Central memory CD4-positive, alpha-beta T cell (primary cell): ENCODE data around the gene DOCK6.
"Not testable (repeated sequence)": the region's sequence is repeated elsewhere in the genome, so short reads cannot be mapped to it uniquely, and the experiment has no call there.

ENCODE experiments used
- DNase-seq: peaks from one replicate; pipeline ENCODE4 v3.0.0; 2022

Gene DOCK6

DNA sequence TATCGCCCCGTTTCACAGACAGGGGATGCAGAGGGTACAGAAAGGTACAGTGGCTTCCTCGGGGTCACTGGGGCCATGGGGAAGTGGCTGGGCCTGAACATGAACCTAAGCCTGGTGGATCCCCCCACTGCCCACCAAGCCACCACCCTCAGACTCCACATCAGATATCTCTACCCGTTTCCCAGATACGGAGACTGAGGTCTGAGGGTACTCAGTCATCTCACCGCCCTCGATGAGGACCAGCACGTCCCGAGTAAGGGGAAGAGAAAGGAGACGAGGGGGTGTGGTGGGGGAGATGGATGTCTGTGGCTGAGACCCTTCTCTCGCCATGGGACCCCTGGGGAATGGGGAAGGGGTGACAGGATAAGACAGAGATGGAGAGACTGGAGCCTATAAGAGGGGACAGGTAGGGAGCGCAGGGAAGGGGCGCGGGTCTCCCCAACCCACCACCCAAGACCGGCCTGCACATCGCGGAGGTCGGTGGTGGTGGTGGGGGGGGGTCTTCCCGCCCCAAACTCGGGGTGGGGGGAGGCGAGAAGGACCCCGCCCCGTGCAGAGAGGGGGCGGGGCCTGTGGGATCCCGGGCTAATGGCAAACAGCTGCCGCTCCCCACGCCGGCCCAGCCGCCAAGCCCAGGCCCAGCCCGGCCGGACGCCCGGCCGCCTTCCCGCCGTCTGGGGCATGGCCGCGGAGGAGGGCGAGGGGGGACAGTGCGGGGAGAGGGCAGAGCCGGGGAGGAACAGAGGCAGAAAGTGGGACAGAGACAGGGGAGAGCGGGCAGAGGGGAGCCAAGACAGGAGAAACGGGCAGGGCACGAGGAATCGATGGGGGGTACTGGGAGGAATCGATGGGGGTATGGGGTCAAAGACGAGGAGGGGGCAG is 65.7 kb downstream of the DOCK6 start:
- DNase-seq = no peak

GRCh38 chr19:11195681-11196080 is 66.6 kb downstream of the DOCK6 start:
- no peak for DNase-seq

GRCh38 chr19:11194656-11195558 is 67.4 kb downstream of the DOCK6 start:
- no peak for DNase-seq

GRCh38 chr19:11194173-11194572 is 68.2 kb downstream of the DOCK6 start:
- DNase-seq = no peak

GRCh38 chr19:11192957-11193939 is 69.1 kb downstream of the DOCK6 start:
- no peak for DNase-seq

DNA sequence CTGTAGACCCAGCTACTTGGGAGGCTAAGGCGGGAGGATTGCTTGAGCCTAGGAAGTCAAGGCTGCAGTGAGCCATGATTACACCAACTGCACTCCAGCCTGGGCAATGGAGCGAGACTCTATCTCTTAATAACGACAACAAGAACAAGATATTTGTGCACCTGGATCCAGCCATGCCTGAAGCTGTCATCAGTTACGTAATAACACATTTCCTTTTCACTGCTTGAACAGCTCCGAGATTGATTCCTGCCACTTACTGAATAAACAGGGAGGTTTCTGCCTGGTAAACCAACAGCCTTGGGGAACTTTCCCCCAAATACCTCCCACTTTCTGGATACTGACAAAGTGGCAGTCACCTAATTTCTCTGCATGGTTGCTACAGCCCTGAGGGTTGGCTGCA is 70.4 kb downstream of the DOCK6 start:
- no peak for DNase-seq

DNA sequence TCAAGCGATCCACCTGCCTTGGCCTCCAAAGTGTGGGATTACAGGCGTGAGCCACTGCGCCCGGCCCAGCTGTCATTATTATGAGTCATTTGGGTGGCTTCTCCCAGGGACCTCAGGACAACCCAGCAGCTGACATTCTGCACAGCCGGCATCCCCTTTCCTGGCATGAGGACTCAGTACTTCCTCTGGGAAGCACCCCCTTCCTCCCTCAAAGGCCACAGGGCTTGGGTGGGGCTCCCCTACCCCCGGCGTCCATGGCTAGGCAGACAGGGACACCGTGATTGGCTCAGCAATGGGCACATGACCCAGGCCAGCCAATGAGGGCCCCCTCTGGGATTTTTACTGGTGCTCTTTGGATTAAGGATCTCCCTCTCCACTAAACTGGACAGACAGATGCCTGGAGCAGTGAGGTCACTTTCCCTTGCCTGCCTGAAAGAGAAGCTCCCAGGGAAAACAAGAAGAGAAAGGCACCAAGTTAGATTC is 71.0 kb downstream of the DOCK6 start:
- DNase-seq = no peak

GRCh38 chr19:11190501-11190900 is 71.8 kb downstream of the DOCK6 start:
- DNase-seq = no peak

GRCh38 chr19:11187441-11187840 is 74.9 kb downstream of the DOCK6 start:
- no peak for DNase-seq

DNA sequence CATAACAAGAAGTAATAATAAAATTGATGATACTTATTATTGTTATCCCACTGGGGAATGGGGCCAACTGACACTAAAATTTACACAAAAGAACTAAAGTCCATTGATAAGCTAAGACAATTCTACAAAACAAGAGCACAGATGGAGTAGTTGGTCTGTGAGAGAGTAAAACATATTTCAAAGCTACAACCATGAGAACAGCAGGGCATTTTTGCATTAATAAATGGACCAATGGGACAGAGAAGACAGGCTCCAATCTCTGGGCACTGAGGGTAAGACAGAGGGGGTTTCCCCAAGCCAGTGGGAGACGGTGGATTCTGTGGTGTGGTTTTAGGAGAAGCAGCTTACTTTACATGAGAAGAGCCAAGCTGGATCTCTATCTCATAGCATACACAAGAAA is 79.3 kb downstream of the DOCK6 start:
- DNase-seq = no peak

DNA sequence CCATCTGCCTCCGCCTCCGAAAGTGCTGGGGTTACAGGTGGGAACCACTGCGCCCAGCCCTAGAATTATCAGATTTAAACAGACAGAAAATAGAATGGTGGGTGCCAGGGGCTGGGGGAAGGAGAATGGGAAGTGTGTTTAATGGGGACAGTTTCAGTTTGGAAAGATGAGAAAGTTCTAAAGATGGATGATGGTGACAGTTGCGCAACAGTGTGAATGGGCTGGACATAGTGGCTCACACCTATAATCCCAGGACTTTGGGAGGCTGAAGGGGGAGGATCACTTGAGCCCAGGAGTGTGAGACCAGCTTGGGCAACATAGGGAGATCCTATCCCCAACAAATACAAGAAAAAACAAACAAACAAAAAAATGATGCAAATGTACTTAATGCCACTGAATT is 80.8 kb downstream of the DOCK6 start:
- DNase-seq = no peak

DNA sequence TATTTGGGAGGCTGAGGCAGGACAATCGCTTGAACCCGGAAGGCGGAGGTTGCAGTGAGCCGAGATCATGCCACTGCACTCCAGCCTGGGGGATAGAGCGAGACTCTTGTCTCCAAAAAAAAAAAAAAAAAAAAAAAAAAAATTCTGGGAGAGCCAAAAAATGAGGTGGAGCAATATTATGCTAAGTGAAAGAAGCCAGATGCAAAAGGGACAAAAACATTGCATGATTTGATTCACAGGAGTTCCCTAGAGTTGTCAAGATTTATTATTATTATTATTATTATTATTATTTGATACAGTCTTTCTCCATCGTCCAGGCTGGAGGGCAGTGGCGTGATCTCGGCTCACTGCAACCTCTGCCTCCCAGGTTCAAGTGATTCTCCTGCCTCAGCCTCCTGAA is 81.3 kb downstream of the DOCK6 start:
- not testable (repeated sequence) for DNase-seq

GRCh38 chr19:11180346-11180745 is 82.0 kb downstream of the DOCK6 start:
- DNase-seq = no peak

GRCh38 chr19:11179716-11180297 is 82.5 kb downstream of the DOCK6 start:
- DNase-seq = no peak

DNA sequence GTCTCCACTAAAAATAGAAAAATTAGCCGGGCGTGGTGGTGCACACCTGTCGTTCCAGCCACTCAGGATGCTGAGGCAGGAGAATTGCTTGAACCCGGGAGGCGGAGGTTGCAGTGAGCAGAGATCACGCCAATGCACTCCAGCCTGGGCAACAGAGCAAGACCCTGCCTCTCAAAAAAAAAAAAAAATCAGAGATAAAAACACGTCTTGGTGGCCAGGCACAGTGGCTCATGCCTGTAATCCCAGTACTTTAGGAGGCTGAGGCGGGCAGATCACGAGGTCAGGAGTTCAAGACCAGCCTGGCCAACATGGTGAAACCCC is 83.2 kb downstream of the DOCK6 start:
- not testable (repeated sequence) for DNase-seq

DNA sequence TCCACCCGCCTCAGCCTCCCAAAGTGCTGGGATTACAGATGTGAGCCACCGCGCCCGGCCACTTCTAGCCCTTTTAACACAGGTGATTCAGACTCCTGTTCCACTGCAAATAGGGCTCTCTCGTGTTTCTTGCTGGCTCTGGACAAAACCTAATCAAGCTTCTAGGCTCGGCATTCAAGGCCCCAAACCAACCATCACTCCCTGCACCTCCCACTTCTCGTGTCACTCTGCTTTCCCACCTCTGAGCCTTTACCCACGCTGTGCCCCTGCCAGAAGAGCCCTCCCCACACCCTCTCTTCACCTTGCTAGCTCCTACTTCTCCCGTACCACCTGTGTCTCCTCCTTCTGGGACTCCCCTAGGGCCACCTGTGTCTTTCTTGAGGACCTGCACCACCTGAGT is 84.7 kb downstream of the DOCK6 start:
- no peak for DNase-seq

DNA sequence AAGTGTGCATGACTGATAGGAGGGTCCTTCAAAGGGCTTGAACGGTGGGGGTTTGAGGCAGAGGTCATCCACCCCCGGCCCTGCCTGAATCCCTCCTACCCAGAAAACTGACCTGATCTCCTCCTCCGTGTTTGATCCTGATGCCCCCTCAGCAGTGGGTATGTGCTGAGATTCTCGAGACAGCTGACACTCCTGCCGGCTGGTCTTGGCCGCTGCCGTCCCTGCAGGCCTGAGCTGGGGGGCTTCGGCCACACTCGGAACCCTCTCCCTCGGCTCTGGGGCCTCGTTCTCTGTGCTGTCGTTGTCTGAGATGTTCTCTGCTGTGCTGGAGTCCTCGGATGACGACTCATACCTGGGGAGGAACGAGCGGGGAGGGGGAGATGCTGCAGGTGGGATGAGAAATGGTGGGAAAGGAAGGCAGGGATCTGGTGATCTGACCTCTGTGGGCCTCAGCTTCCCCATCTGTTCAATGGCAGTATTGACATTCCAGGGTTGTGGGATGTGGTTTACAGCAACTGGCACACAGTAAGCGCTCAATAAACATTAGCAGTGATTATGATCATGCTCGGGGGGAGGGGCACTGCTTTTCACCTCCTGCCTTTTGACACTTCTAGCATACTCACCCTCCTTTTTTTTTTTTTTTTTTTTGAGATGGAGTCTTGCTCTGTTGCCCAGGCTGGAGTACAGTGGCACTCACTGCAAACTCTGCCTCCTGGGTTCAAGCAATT is 85.7 kb downstream of the DOCK6 start:
- DNase-seq = no peak

DNA sequence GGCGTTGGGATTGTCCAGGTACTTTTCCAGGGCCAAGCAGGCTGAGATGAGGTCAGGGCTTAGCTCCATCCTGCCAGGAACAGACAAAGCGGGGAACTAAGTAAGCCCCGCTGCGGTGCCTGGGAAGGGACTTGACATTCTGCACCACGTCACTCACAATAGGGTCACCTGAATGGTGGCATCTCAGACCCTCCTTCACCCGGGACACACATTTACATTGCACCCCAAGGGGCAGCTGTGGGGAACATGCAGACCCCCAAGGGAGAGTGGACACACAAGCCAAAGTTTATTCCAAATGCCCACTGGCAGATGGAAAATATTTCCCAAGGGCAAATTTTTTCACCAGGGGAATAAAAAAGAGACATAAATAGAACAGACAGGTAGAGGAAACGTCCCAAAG is 86.4 kb downstream of the DOCK6 start:
- DNase-seq = no peak

GRCh38 chr19:11174336-11174735 is 88.0 kb downstream of the DOCK6 start:
- no peak for DNase-seq

DNA sequence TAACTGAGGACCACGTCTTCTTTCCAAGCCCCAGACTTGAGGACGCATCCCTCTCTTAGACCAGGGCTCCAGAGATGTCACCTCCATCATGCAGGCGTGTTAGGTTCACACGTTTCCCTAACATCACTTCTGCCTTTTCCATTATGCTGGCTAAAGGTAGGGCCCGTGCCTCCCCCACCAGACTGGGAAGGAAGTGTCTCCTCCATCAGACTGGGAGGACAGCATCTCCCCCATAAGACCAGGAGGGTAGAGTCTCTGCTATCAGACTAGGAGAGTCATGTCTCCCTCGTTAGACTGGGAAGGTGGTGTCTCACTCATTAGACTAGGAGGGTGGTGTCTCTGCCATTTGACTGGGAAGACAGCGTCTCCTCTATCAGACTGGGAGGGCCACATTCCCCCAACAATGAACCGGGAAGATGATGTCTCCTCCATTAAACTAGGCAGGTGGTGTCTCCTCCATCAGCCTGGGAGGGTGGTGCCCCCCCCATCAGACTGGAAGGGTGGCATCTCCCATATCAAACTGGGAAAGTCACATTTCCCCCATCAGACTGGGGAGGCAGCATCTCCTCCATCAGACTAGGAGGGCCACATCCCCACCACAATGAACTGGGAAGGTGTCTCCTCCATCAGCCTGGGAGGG is 88.7 kb downstream of the DOCK6 start:
- no peak for DNase-seq

- no peak for DNase-seq
Measured at GRCh38 chr19:11172576-11172975, 89.7 kb downstream of the DOCK6 start.
